Thyroid gland (tissue), 4 donors: Measurements from ENCODE around the gene GALNT5. TPM values are rescaled to one million over a fixed set of nuclear protein-coding genes. Genes with fewer than 3 reads are reported as not detected.

ENCODE experiments used
- DNase-seq, 2 donors: peaks; one replicate each; pipeline ENCODE4 v3.0.0-alpha.2; 2019
- H3K27ac ChIP-seq, 3 donors: fragments of 200-600 bp; sonication (generic); 1 replicate in 2 of 3; 2 replicates in 1 of 3; pipeline ENCODE4 v1.5.1; 2016 to 2019; ENCODE audit warnings: mild to moderate bottlenecking in 1 of 3, moderate library complexity in 1 of 3
- H3K27me3 ChIP-seq: fragments of 200-600 bp; sonication (generic); one replicate; pipeline ENCODE4 v1.5.1; 2019
- H3K36me3 ChIP-seq, 2 donors: fragments of 200-600 bp; sonication (generic); one replicate each; pipeline ENCODE4 v1.5.1; 2016 to 2019
- H3K4me1 ChIP-seq, 2 donors: fragments of 200-600 bp; sonication (generic); one replicate each; pipeline ENCODE4 v1.5.1; 2017 to 2019
- H3K4me3 ChIP-seq, 3 donors: fragments of 200-600 bp; sonication (generic); replicated peaks in 1 of 3; 1 replicate in 2 of 3; 2 replicates in 1 of 3; pipeline ENCODE4 v1.5.1; 2016; ENCODE audit warnings: mild to moderate bottlenecking in 1 of 3
- H3K9me3 ChIP-seq: fragments of 200-600 bp; sonication (generic); one replicate; pipeline ENCODE4 v1.5.1; 2017
- POLR2A ChIP-seq, 2 donors: fragments of 450-650 bp; IDR thresholded peaks; one replicate each; pipeline ENCODE4 v1.6.1; 2017; ENCODE audit warnings: antibody characterized with exemption in 2 of 2, mild to moderate bottlenecking in 2 of 2, moderate library complexity in 1 of 2
- WGBS, 2 donors: methylation state at CpG; one replicate each; pipeline ENCODE4 v1.1.5; 2017; 5-methylcytosine and 5-hydroxymethylcytosine counted together
- intact Hi-C: fragments of 100-400 bp; cut with DNase I; formaldehyde crosslinking; loops from one replicate; pipeline ENCODE4 v1.15.1; 2023
- total RNA-seq, 4 donors: library from RNA; depleted of rRNA; stranded (reverse); fragments of >200 nt; gene quantifications; one replicate each; pipeline ENCODE4 v1.2.3, GENCODE V29; 2016
- TF ChIP-seq, protein P1 (sequence below), 6 experiments: fragments of 200-600 bp in 3 of 6; fragments of 450-650 bp in 3 of 6; sonication (generic) in 3 of 6; IDR thresholded peaks; one replicate each; pipeline ENCODE4 v1.5.1; 2016 to 2019; ENCODE audit warnings: antibody characterized with exemption in 6 of 6, mild to moderate bottlenecking in 2 of 6, inconsistent platforms in 1 of 6, moderate library complexity in 1 of 6

GALNT5 gene
- under 1 TPM in 2 of 4 donors, not detected in 2; 0.13 to 0.49 TPM for total RNA-seq

DNA sequence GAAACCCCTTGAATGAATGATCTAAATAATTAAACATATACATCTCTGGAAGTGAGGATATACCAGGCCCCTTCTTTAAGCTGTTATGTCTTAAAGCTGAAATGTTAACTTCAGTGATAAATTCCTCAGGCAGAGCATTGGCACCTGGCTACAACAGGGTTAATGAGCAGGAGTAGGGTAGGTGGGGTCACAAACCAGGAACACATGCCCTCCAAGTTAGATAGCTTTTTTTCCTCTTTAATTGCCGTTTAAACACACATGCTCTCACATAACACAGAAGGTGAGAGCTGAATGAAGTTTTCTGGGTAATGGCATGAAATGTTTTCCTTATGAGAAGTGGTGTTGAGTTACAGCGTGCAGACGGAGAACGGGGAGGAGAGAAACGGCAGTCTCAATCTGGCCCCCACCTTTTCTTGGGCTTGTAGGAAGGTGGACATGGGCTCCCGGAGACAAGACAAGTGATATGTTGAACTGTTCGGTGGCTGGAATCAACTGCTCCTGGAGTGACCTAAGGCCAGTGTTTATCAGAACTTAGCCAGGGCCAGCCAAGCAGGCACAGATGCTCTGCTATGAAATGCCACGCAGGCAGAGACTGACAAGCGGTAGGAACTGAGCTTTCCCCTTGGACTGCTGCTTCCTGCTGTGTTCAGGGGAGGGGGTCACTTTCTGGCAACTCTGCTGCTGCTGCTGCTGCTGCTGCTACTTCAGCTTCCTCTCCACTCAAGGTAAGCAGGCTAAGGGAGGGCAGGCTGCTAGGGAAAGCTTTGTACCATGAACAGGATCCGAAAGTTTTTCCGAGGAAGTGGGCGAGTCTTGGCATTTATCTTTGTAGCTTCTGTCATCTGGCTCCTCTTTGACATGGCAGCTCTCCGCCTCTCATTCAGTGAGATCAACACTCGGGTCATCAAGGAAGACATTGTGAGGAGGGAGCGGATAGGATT lies at the start of gene GALNT5:
Gene GALNT5, plus strand, starts transcription at position 394 of the 941 bp plus-strand sequence. Its CDS starts 378 bp downstream, at position 772.
- Histone ChIP-seq H3K27me3 (no peaks in the 10 kb centered on the region), H3K9me3 (no peaks in the 10 kb centered on the region), H3K4me3 (peak within 1 kb of the TSS in 1 of 3 donors; percentile 23), H3K36me3 (no peaks in the 10 kb centered on the region), H3K4me1 (peaks cover 0 to 11% of the 10 kb centered on the region in 2 donors), H3K27ac (no peak within 1 kb of the TSS)
- DNase-seq = peak; percentile 13 to 14
- intact Hi-C loops = no loop called here
- TF ChIP-seq, protein P1, sequence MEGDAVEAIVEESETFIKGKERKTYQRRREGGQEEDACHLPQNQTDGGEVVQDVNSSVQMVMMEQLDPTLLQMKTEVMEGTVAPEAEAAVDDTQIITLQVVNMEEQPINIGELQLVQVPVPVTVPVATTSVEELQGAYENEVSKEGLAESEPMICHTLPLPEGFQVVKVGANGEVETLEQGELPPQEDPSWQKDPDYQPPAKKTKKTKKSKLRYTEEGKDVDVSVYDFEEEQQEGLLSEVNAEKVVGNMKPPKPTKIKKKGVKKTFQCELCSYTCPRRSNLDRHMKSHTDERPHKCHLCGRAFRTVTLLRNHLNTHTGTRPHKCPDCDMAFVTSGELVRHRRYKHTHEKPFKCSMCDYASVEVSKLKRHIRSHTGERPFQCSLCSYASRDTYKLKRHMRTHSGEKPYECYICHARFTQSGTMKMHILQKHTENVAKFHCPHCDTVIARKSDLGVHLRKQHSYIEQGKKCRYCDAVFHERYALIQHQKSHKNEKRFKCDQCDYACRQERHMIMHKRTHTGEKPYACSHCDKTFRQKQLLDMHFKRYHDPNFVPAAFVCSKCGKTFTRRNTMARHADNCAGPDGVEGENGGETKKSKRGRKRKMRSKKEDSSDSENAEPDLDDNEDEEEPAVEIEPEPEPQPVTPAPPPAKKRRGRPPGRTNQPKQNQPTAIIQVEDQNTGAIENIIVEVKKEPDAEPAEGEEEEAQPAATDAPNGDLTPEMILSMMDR (IDR thresholded peaks at IDR 0.05) = no peak
- no peak for TF ChIP-seq POLR2A (IDR thresholded peaks at IDR 0.05)
- WGBS, 2 donors = 7 to 11% methylated on average over 15 of the region's 15 CpGs

GRCh38 chr2:157216286-157216965 lies 41.1 kb upstream of the GALNT5 start:
- DNase-seq = no peak
- no peak overlapping the region for H3K4me3 ChIP-seq
- H3K36me3 ChIP-seq = no peaks in the 10 kb centered on the region
- H3K27ac ChIP-seq = no peak overlapping the region
- no peaks in the 10 kb centered on the region for H3K27me3 ChIP-seq
- TF ChIP-seq POLR2A (IDR thresholded peaks at IDR 0.05) = no peak
- TF ChIP-seq, protein P1 (IDR thresholded peaks at IDR 0.05) = no peak
- H3K4me1 ChIP-seq = no peaks in the 10 kb centered on the region
- intact Hi-C loops = no loop called here
- H3K9me3 ChIP-seq = no peaks in the 10 kb centered on the region

- no peaks in the 10 kb centered on the region for H3K9me3 ChIP-seq
- no peaks in the 10 kb centered on the region for H3K36me3 ChIP-seq
- no peaks in the 10 kb centered on the region for H3K27me3 ChIP-seq
- 91 to 94% methylated on average over 2 of the region's 2 CpGs for WGBS, 2 donors
- no peaks in the 10 kb centered on the region for H3K4me1 ChIP-seq
- no peak overlapping the region for H3K27ac ChIP-seq
- TF ChIP-seq POLR2A (IDR thresholded peaks at IDR 0.05) = no peak
- TF ChIP-seq, protein P1 (IDR thresholded peaks at IDR 0.05) = no peak
- no peak overlapping the region for H3K4me3 ChIP-seq
- intact Hi-C loops = no loop called here
- no peak for DNase-seq
Measured at GRCh38 chr2:157217409-157217808, 40.1 kb upstream of the GALNT5 start.

- intact Hi-C loops = no loop called here
- Histone ChIP-seq H3K27ac (no peak overlapping the region), H3K4me1 (no peaks in the 10 kb centered on the region), H3K4me3 (no peak overlapping the region), H3K27me3 (no peaks in the 10 kb centered on the region), H3K9me3 (no peaks in the 10 kb centered on the region), H3K36me3 (no peaks in the 10 kb centered on the region)
- WGBS, 2 donors = 68 to 78% methylated on average over 2 of the region's 2 CpGs
- DNase-seq = no peak
- TF ChIP-seq POLR2A (IDR thresholded peaks at IDR 0.05) = no peak
- TF ChIP-seq, protein P1 (IDR thresholded peaks at IDR 0.05) = no peak
Measured at GRCh38 chr2:157218911-157219310, 38.6 kb upstream of the GALNT5 start.

DNA sequence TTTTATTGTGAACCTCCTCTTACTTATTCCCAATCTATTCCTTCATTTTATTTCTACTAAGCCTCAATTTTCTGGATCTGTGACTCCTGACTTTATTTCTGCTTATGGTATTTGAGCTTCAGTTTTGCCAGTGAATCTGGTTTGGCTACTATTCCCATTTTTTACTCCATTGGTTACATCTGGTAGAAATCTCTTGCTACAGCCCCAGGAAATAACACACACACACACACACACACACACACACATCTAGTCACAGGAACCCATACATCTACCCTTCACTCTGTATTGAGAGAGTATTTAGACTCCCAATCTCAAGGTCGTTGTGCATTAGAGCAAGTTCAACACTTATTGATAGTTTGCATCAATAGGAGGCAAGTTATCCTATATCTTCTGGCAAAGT lies 37.0 kb upstream of the GALNT5 start:
- no peaks in the 10 kb centered on the region for H3K27me3 ChIP-seq
- WGBS, 2 donors = 58 to 71% methylated on average over 1 of the region's 1 CpG
- DNase-seq = no peak
- TF ChIP-seq POLR2A (IDR thresholded peaks at IDR 0.05) = no peak
- TF ChIP-seq, protein P1 (IDR thresholded peaks at IDR 0.05) = no peak
- intact Hi-C loops = no loop called here
- H3K9me3 ChIP-seq = no peaks in the 10 kb centered on the region
- no peak overlapping the region for H3K27ac ChIP-seq
- no peak overlapping the region for H3K4me3 ChIP-seq
- H3K36me3 ChIP-seq = no peaks in the 10 kb centered on the region
- H3K4me1 ChIP-seq = no peaks in the 10 kb centered on the region
